Urinary bladder (tissue), 4 donors: ENCODE measurements around the gene ZNF839. TPM values are rescaled to one million over a fixed set of nuclear protein-coding genes. Genes with fewer than 3 reads are reported as not detected.
A peak's percentile ranks its signal among the peaks of the same experiment; 100 is the strongest.

Experiments
- DNase-seq: peaks from one replicate; pipeline ENCODE4 v3.0.0-alpha.2; 2015; ENCODE audit errors: extremely low spot score
- H3K27ac ChIP-seq: one replicate; pipeline ENCODE4 v1.5.1; 2013; ENCODE audit warnings: low read depth, mild to moderate bottlenecking, moderate library complexity
- H3K36me3 ChIP-seq: one replicate; pipeline ENCODE4 v1.6.1; 2013; ENCODE audit warnings: mild to moderate bottlenecking, moderate library complexity; ENCODE audit not compliant: insufficient read depth
- H3K4me1 ChIP-seq: one replicate; pipeline ENCODE4 v1.6.1; 2013; ENCODE audit warnings: mild to moderate bottlenecking, moderate library complexity; ENCODE audit not compliant: insufficient read depth
- H3K4me3 ChIP-seq: one replicate; pipeline ENCODE4 v1.5.1; 2013; ENCODE audit warnings: low read depth, low read length
- WGBS: extraction: QIAGEN DNeasy Blood & Tissue Kit; methylation state at CpG from one replicate; pipeline ENCODE4 v1.1.7; 2013; 5-methylcytosine and 5-hydroxymethylcytosine counted together
- polyA plus RNA-seq: library from polyadenylated mRNA; stranded (reverse); fragments of 200-250 nt; gene quantifications from one replicate; pipeline ENCODE4 v1.2.3, GENCODE V29; 2013
- total RNA-seq: library from RNA; depleted of rRNA; stranded (reverse); fragments of >200 nt; gene quantifications from one replicate; pipeline ENCODE4 v1.2.3, GENCODE V29; 2014
- donor health status: healthy with polysubstance abuse.
- donor health status: healthy.

ZNF839 gene
- total and polyA plus RNA-seq, 2 donors: 7.0 to 10.6 TPM

DNA sequence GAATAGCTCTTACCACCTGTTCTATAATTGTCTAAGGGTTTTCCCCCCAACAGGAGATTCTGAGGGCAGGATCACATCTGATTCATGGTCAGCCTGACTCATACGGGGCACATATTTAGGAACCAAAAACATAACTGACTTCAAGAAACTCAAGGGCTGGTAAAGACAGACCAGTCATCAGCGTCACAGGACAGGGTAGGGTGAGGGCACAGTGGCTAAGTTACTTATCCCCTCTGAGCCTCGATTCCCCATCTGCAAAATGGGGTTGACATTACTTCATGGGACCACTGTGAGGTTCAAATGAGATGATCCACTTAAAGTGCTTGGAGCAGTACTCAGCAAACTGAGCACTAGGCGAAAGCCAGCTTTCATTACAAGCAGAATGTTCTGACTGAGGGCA lies 42.5 kb downstream of the ZNF839 start:
- Histone ChIP-seq H3K36me3 (no peaks in the 10 kb centered on the region), H3K4me1 (peaks cover 2% of the 10 kb centered on the region), H3K27ac (peak overlapping the region; percentile 91), H3K4me3 (peak overlapping the region; percentile 94)
- WGBS: 23% methylated on average over 4 of the region's 4 CpGs
- no peak for DNase-seq

GRCh38 chr14:102362545-102363181 lies 43.1 kb downstream of the ZNF839 start, which contains the start of the genes CINP and TECPR2:
TSS of gene CINP (minus strand) at chr14:102362890. CDS start at chr14:102362851, 39 bp downstream.
TSS of gene TECPR2 (plus strand) at chr14:102362941. CDS start at chr14:102376722, 13,781 bp downstream.
- under 1% methylated on average over 58 of the region's 58 CpGs for WGBS
- DNase-seq: peak; percentile 86
- H3K4me3 ChIP-seq: peak within 1 kb of the TSS; percentile 94
- H3K27ac ChIP-seq: peak within 1 kb of the TSS; percentile 91
- H3K36me3 ChIP-seq: no peaks in the 10 kb centered on the region
- peaks cover 2% of the 10 kb centered on the region for H3K4me1 ChIP-seq

DNA sequence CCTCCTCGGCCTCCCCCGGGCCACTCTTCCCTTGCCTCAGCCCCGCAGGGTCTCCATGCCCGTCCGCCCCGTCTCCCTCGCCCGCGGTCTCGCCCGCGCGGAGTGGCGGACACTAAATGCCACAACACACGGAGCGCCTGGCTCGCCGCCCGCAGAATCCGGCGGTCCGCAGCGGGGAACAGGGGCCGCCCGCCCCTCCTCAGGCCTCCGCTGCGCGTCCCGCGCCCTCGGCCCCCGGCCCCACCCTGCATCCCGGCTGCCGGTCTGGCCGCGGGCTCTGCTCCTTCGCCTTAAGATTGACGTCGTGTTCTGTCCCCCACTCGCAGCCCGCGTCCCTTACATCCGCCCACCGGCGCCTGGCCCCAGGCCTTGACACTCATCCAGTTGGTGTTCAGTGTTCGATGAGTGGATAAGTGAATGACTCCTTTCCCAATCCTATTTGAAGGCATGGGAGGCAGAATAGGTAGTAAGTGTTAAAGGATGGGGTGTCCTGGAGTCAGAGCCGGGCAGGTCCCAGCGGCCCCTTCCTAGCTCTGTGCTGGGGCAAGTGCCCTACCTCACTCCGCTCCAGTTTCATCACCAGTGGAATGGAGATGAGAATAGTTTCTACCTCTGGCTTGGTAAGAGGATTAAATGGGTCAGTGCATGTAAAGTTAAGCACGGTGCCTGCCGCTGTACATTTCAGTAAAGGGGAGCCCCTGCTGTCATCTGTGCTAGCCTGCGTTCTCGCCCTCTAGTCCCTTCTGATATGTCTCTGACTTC lies 43.8 kb downstream of the ZNF839 start:
- DNase-seq: no peak
- WGBS: 1% methylated on average over 53 of the region's 53 CpGs

DNA sequence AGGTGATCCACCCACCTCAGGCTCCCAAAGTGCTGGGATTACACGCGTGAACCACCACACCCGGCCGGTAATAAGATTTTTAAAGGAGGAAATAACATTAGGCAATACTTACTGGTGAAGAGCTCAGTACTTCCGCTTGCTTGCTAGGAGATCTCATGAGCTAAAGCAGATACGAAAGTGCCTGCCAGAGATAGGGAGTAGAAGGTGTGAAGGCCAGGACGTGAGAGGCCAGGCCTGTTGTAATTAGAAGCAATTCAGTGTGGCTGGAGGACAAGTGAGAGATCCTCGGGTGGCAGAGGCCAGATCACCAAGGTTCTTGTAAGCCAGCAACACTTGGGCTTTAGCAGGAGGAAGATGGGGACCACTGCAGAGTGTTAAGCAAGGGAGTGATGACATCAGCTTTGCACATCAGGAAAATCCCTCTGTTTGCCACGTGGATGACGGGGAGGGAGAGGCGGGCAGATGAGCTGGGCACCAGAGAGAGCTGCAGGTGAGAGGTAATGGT lies 50.8 kb downstream of the ZNF839 start:
- DNase-seq: no peak
- Histone ChIP-seq H3K4me1 (no peaks in the 10 kb centered on the region), H3K27ac (no peak overlapping the region), H3K36me3 (no peaks in the 10 kb centered on the region), H3K4me3 (no peak overlapping the region)
- WGBS: 76% methylated on average over 11 of the region's 11 CpGs

More for the DNA sequence above, 43.8 kb downstream of the ZNF839 start:
- peak overlapping the region; percentile 82 for H3K27ac ChIP-seq
- H3K4me1 ChIP-seq: peaks cover 2% of the 10 kb centered on the region
- no peaks in the 10 kb centered on the region for H3K36me3 ChIP-seq
- peak overlapping the region; percentile 94 for H3K4me3 ChIP-seq

- Histone ChIP-seq H3K36me3 (no peaks in the 10 kb centered on the region), H3K27ac (no peak overlapping the region), H3K4me1 (no peaks in the 10 kb centered on the region), H3K4me3 (no peak overlapping the region)
- DNase-seq: no peak
- WGBS: 83% methylated on average over 4 of the region's 4 CpGs
These were observed 51.8 kb downstream of the ZNF839 start for GRCh38 chr14:102371361-102371760.

DNA sequence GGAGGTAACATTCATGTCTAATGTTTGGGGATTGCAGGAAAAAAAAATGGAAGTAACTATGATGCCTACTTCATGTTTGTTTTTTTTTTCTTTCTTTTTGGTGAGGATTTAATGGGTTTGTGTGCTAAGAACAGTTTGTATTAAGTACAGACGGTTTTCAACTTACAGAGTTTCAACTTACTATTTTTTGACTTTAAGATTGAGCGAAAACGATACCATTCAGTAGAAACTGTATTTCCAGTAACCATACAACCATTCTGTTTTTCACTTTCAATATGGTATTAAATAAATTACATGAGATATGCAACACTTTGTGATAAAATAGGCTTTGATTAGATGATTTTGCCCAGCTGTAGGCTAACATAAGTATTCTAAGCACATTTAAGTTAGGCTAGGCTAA lies 53.6 kb downstream of the ZNF839 start:
- Histone ChIP-seq H3K4me1 (no peaks in the 10 kb centered on the region), H3K4me3 (no peak overlapping the region), H3K27ac (no peak overlapping the region), H3K36me3 (no peaks in the 10 kb centered on the region)
- WGBS: 88% methylated on average over 3 of the region's 3 CpGs
- DNase-seq: no peak

- no peak overlapping the region for H3K4me3 ChIP-seq
- H3K36me3 ChIP-seq: no peaks in the 10 kb centered on the region
- DNase-seq: no peak
- 88% methylated on average over 2 of the region's 2 CpGs for WGBS
- no peaks in the 10 kb centered on the region for H3K4me1 ChIP-seq
- H3K27ac ChIP-seq: no peak overlapping the region
These were observed 54.7 kb downstream of the ZNF839 start for GRCh38 chr14:102374264-102374663.

DNA sequence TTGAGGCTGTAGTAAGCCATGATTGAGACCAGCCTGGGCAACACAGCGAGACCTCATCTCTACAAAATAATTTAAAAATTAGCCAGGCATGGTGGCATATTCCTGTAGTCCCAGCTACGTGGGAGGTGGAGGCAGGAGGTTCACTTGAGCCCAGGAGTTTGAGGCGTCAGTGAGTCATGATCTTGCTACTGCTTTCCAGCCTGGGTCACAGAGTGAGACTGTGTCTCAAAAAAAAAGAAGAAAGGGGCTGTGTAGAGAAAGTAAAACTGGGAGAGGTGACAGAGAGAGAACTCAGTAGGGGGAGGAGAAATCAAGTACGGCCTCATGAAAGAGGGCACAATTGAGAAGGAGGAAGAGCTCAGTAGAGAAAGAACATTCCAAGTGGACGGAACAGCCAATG lies 55.6 kb downstream of the ZNF839 start:
- WGBS: 97% methylated on average over 5 of the region's 5 CpGs
- no peak for DNase-seq
- Histone ChIP-seq H3K4me1 (no peaks in the 10 kb centered on the region), H3K4me3 (no peak overlapping the region), H3K36me3 (no peaks in the 10 kb centered on the region), H3K27ac (no peak overlapping the region)

- Histone ChIP-seq H3K27ac (no peak overlapping the region), H3K4me1 (no peaks in the 10 kb centered on the region), H3K4me3 (no peak overlapping the region), H3K36me3 (no peaks in the 10 kb centered on the region)
- no peak for DNase-seq
These were observed 58.1 kb downstream of the ZNF839 start for GRCh38 chr14:102377696-102378095.

DNA sequence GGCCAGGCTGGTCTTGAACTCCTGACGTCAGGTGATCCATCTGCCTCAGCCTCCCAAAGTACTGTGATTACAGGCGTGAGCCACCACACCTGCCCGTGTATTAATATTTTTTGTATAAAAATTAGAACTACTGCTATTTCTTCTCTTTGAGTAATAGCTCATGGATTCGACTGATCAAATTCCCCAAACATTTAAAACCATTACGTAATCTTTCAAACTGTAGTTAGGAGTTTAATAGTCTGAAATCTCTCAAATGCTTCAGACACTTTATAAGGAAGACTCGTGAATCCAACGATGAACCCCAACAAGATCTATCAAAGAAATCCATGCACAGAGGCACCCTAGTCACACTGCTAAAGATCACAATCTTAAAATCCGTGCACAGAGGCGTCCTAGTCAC lies 59.3 kb downstream of the ZNF839 start:
- no peak overlapping the region for H3K4me3 ChIP-seq
- no peaks in the 10 kb centered on the region for H3K36me3 ChIP-seq
- WGBS: 96% methylated on average over 9 of the region's 9 CpGs
- H3K27ac ChIP-seq: no peak overlapping the region
- no peaks in the 10 kb centered on the region for H3K4me1 ChIP-seq
- no peak for DNase-seq

DNA sequence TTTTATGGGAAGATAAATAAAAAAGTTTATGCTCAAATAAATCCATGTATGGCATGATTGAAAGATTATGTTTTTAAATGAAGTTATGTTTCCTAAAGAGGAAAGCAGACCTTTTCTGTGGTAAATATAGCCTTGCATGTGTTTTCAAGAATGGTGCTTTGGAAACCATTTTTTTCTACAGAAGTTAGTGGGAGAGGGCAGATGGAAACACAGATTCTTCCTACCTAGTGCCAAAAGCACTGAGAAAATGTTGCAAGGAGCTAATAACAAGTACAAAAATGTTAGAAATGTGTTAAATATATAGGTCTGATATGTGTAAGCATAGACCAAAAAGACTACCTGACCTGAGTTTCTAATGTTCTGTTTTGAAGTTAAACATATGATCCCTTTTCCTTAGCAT lies 67.5 kb downstream of the ZNF839 start:
- Histone ChIP-seq H3K4me3 (no peak overlapping the region), H3K4me1 (no peaks in the 10 kb centered on the region), H3K27ac (no peak overlapping the region), H3K36me3 (no peaks in the 10 kb centered on the region)
- DNase-seq: no peak

GRCh38 chr14:102389246-102389645 lies 69.7 kb downstream of the ZNF839 start:
- no peak for DNase-seq
- Histone ChIP-seq H3K27ac (no peak overlapping the region), H3K4me1 (no peaks in the 10 kb centered on the region), H3K36me3 (no peaks in the 10 kb centered on the region), H3K4me3 (no peak overlapping the region)
- WGBS: 87% methylated on average over 2 of the region's 2 CpGs

GRCh38 chr14:102390064-102390855 lies 70.7 kb downstream of the ZNF839 start:
- Histone ChIP-seq H3K4me1 (no peaks in the 10 kb centered on the region), H3K36me3 (no peaks in the 10 kb centered on the region), H3K27ac (no peak overlapping the region), H3K4me3 (no peak overlapping the region)
- WGBS: 48% methylated on average over 2 of the region's 2 CpGs
- no peak for DNase-seq
